GM12873 (cell line): ENCODE data around the gene DBN1.

ENCODE experiments used
- TF ChIP-seq, protein P1 (sequence below): IDR thresholded peaks from 2 replicates; pipeline ENCODE4 v1.5.1; 2012; ENCODE audit warnings: low read depth, mild to moderate bottlenecking, moderate library complexity, low read length, control low read depth; ENCODE audit not compliant: insufficient read depth; ENCODE audit errors: missing control alignments

DBN1 gene

DNA sequence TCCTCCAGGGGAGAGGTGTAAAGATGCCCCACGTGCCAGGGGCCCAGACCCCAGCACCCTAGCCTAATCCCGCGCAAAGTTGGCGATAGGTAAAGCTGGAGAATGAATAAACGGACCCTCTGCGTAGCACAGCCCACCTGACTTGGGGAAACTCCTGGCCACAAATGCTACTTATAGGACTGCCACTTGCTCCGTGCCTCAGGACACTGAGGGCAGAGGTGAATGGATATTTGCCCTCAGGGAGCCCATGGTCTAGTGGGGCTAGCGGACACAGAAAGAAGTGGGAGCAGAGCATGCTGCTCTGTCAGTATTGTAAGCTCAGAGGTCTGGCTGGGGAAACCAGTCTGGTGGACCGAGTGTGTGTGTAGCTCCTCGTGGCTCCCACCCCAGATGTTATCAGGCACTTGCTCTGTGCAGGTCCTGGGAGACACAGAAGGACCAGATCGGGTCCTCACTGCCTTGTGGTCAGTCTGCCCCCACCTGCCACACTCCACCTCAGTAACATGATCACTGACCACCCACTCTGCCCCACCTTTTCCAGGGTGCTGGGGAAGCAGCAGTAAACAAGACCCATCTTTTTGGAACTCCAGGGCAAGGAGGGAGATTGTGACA is 46.1 kb downstream of the DBN1 start:
- TF ChIP-seq, protein P1, sequence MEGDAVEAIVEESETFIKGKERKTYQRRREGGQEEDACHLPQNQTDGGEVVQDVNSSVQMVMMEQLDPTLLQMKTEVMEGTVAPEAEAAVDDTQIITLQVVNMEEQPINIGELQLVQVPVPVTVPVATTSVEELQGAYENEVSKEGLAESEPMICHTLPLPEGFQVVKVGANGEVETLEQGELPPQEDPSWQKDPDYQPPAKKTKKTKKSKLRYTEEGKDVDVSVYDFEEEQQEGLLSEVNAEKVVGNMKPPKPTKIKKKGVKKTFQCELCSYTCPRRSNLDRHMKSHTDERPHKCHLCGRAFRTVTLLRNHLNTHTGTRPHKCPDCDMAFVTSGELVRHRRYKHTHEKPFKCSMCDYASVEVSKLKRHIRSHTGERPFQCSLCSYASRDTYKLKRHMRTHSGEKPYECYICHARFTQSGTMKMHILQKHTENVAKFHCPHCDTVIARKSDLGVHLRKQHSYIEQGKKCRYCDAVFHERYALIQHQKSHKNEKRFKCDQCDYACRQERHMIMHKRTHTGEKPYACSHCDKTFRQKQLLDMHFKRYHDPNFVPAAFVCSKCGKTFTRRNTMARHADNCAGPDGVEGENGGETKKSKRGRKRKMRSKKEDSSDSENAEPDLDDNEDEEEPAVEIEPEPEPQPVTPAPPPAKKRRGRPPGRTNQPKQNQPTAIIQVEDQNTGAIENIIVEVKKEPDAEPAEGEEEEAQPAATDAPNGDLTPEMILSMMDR = no peak

DNA sequence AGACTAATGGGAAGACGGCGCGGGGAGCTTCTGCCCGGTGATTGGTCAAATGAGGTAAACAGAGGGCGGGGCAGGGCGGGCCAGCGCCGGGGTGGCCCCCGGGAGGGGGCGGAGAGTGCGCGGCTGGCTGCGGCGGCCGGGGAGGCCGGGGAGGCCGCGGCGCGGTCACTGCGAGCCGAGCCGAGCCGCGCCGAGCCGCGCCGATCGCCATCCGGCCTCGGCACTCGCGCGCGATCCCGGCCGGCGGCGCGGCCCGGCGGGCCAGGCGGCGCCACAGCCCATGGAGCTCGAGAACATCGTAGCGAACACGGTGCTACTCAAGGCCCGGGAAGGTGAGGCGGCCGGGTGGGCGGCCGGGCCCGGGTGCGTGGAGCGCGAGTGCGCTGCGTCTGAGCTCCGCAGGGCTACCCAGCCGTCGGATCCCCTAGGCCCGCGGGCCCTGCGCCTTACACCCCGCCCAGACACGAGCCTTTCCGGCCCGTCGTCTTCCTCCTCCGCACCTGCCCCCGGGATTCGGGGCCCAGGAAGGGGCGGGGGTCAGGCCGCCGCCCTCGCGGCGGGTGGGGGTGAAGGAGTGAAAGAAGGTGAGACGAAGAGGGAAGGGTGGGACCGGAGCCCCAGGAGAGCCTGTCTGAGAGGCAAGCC is 46.7 kb downstream of the DBN1 start, which contains the start of gene GRK6:
Gene GRK6, plus strand, starts transcription at position 111 of the 645 bp plus-strand sequence. Its CDS starts 170 bp downstream, at position 281.
- TF ChIP-seq, protein P1 = no peak

DNA sequence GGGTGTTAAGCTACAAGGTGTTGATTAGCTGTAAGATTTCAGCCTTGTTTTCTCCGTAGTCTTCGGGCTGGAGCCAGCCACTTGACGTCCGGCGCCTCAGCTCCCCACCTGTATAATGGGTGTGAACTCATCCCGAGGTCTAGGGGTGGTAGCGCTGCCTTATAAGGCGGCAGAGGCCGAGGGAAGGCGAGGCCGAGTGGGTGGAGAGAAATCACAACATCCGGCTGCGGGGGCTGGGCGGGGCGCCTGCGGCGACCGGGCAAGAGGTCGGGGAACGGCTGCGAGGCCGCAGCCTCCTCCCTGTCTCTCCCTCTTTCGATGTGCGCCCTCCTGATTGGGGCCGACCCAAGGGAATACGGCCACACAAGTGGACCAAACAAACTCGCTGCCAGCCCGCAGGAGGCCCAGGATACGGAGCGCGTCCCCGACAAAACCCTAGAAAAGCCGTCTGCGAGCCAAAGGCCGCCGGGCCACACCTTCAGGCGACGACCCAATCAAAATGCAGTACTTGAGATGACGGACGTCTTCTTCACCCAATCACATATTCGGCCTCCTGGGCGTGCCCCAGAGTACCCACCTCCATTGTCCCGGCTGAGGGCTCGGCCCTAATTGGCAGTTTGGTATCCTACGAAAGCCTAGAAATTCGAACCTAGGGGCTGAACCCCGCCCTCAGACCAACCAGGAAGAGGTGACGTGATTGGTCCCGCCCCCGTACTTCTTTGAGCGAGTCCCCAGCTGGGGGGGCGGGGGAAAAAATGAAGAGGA is 47.5 kb downstream of the DBN1 start:
- TF ChIP-seq, protein P1 = no peak

DNA sequence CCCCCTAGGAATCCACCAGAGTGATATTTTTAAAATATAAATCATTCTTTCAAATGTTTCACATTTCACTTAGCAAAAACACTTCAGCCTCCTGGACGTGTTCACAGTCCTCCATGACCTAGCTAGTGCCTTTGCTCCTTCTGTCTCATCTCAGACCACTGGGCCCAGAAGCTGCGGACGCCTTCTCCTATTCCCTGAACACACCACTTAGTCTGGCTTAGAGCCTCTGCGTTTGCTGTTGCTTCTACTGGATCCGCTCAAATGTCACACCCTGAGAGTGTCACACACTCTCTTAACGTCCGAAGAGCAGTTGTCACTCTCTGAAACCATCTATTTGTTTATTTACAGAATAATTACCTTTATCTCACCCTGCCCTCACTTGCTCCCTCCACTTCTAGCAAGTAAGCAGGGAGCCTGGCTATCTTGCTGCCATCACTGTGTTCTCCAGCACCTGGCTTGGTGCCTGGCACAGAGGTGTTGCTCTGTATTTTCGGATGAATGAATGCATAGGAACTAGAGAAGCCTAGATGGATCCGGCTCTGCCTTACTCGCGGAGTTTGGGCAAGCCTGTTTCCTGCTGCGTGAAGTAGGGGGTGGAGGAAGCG is 48.1 kb downstream of the DBN1 start:
- TF ChIP-seq, protein P1 = no peak

DNA sequence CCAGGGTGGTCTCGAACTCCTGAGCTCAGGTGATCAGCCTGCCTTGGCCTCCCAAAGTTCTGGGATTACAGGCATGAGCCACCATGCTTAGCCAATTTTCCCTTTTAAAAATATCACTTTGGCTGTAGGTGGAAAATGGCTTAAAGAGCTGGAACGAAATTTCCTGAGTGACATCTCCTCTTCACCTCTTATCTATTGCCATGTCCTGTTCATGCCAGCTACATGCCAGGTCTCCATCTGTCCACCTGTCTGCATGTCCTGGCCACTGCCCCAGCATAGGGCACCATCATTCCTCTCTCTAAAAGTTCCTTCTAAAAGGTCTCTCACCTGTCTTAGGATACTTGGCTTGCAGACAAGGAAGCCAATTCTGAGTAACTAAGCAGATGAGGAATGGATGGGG is 49.8 kb downstream of the DBN1 start:
- TF ChIP-seq, protein P1 = no peak

DNA sequence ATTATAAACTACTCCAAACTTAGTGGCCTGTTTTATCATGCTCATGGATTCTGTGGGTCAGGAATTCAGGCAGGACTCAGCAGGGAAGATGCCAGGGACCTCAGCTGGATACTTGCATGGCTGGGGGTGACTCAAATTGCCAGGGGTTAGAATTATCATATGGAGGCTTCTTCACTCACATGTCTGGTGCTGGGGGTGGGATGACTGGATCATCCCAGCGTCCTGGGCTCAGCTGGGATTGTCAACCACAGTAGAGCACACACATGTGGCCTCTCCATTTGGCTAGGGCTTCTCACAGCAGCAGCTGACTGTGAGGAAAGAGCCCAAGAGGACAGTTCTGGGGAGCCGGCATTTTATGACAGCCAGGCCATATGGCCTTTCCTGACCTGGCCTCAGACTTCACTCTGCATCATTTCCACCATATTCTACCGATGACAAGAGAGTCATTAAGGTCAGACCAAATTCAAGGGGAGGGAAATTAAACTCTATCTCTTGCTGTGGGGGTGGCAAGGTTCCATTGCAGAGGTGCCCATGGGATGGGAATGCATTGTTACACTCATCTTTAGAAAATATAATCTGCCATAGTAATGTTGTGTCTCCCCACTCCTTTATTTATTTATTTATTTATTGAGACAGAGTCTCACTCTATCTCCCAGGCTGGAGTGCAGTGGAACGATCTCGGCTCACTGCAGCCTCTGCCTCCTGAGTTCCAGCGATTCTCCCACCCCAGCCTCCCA is 52.2 kb downstream of the DBN1 start:
- TF ChIP-seq, protein P1 = no peak
